SJSA1 (cell line): ENCODE measurements around the gene SMG6. TPM values are rescaled to one million over a fixed set of nuclear protein-coding genes. Genes with fewer than 3 reads are reported as not detected.
A peak's percentile ranks its signal among the peaks of the same experiment; 100 is the strongest.

Experiments
- DNase-seq, 2 experiments: peaks; one replicate each; pipeline ENCODE4 v3.0.0-alpha.2; 2015 to 2020; ENCODE audit warnings: low spot score in 2 of 2, low read depth in 1 of 2
- H3K27ac ChIP-seq: fragments of 250-450 bp; sonication (Bioruptor Pico); 2 replicates; pipeline ENCODE4 v1.5.1; 2020; ENCODE audit warnings: mild to moderate bottlenecking, moderate library complexity
- H3K27me3 ChIP-seq: fragments of 250-450 bp; sonication (Bioruptor Pico); replicated peaks from 2 replicates; pipeline ENCODE4 v1.5.1; 2020; ENCODE audit warnings: mild to moderate bottlenecking, moderate library complexity
- H3K36me3 ChIP-seq: fragments of 250-450 bp; sonication (Bioruptor Pico); 2 replicates; pipeline ENCODE4 v1.5.1; 2020; ENCODE audit warnings: mild to moderate bottlenecking
- H3K4me1 ChIP-seq: fragments of 250-450 bp; sonication (Bioruptor Pico); replicated peaks from 2 replicates; pipeline ENCODE4 v1.6.1; 2021; ENCODE audit warnings: mild to moderate bottlenecking
- H3K4me3 ChIP-seq: fragments of 250-450 bp; sonication (Bioruptor Pico); 2 replicates; pipeline ENCODE4 v1.5.1; 2020; ENCODE audit warnings: mild to moderate bottlenecking
- H3K9me3 ChIP-seq: fragments of 250-450 bp; sonication (Bioruptor Pico); replicated peaks from 2 replicates; pipeline ENCODE4 v1.5.1; 2020; ENCODE audit warnings: mild to moderate bottlenecking
- total RNA-seq: library from RNA; depleted of rRNA; stranded (reverse); fragments of >200 nt; shearing (Covaris generic); gene quantifications from 2 replicates; pipeline ENCODE4 v1.2.3, GENCODE V29; 2014

SMG6 gene
- total RNA-seq, 1 experiment from 2014 or later = 23.9 TPM

- DNase-seq = no peak
Observed at GRCh38 chr17:2028234-2028614, 275.4 kb downstream of the SMG6 start.

DNA sequence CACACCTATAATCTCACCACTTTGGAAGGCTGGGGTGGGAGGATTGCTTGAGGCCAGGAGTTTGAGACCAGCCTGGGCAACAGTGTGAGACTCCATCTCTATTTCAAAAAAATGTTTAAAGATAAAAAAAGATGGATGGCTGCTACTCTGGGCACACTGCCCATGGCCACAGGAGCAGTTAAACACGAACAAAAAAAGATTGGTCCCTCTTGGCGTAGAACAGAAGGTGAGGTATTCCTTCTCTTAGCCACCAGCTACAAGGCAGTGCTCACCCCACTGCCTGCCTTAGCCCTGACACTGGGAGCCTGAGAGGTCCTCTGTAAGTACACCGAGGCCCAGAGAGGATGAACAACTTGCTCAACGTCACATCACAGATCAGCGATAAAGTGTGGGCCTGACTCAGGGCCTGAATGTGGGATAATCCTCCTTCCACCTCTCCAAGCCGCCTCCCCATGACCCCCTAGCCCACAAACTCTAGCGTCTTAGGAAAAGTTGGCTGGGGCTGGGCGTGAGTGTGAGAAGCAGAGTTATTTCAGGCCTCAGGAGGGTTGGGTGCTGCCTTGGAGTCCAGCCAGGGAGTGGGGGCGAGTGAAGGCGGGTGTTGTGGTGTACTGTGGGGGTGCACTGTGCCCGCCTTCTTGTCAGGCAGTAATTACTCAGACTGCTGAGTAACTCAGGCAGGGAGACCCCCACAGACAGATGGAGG, 275.9 kb downstream of the SMG6 start:
- Histone ChIP-seq H3K4me1 (peaks cover 35% of the 10 kb centered on the region), H3K9me3 (no peaks in the 10 kb centered on the region; the same call in 1 of the 2 replicates), H3K27ac (no peak overlapping the region), H3K27me3 (peaks cover 37% of the 10 kb centered on the region), H3K36me3 (peaks cover 3% of the 10 kb centered on the region), H3K4me3 (no peak overlapping the region)
- DNase-seq = no peak

More at GRCh38 chr17:2028234-2028614, 275.4 kb downstream of the SMG6 start:
- H3K9me3 ChIP-seq = no peaks in the 10 kb centered on the region; the same call in 1 of the 2 replicates
- no peak overlapping the region for H3K27ac ChIP-seq
- peaks cover 32% of the 10 kb centered on the region for H3K27me3 ChIP-seq
- H3K4me1 ChIP-seq = peaks cover 35% of the 10 kb centered on the region
- no peak overlapping the region for H3K4me3 ChIP-seq
- H3K36me3 ChIP-seq = peaks cover 3% of the 10 kb centered on the region

- H3K27ac ChIP-seq = no peak overlapping the region
- H3K4me3 ChIP-seq = peak overlapping the region; percentile 19
- H3K4me1 ChIP-seq = peaks cover 31% of the 10 kb centered on the region
- peaks cover 3% of the 10 kb centered on the region for H3K36me3 ChIP-seq
- H3K9me3 ChIP-seq = no peaks in the 10 kb centered on the region; the same call in 1 of the 2 replicates
- H3K27me3 ChIP-seq = peaks cover 45% of the 10 kb centered on the region
- DNase-seq = peak; percentile 24 to 68
Observed at GRCh38 chr17:2025622-2026309, 277.8 kb downstream of the SMG6 start.

DNA sequence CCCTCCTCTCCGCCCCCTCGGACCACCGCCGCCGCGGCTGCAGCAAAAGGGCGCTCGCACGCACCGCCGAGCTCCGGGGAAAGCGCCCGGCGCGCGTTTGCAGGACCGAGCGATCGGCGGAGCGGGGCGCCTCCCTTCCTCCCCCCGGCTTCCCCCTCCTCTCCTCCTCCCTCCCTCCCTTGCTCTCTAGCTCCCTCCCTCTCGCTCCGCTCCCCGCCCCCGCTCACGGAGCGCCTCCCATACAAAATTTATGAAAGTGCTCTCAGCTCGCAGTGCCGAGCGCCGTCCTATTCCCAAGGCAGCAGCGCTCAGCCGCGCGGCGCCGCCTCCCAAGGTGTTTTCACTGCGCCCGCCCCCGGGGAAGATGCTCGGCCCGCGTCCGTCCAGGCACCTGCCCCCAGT, 278.4 kb downstream of the SMG6 start, which contains the start of gene RTN4RL1:
Gene RTN4RL1 (minus strand): TSS at position 115 of the 402 bp plus-strand sequence. CDS start 469 bp downstream, outside the sequence.
- Histone ChIP-seq H3K4me3 (peak within 1 kb of the TSS; percentile 19), H3K9me3 (no peaks in the 10 kb centered on the region; the same call in 1 of the 2 replicates), H3K27me3 (peaks cover 50% of the 10 kb centered on the region), H3K36me3 (peaks cover 3% of the 10 kb centered on the region), H3K27ac (no peak within 1 kb of the TSS), H3K4me1 (peaks cover 30% of the 10 kb centered on the region)
- no peak for DNase-seq

DNA sequence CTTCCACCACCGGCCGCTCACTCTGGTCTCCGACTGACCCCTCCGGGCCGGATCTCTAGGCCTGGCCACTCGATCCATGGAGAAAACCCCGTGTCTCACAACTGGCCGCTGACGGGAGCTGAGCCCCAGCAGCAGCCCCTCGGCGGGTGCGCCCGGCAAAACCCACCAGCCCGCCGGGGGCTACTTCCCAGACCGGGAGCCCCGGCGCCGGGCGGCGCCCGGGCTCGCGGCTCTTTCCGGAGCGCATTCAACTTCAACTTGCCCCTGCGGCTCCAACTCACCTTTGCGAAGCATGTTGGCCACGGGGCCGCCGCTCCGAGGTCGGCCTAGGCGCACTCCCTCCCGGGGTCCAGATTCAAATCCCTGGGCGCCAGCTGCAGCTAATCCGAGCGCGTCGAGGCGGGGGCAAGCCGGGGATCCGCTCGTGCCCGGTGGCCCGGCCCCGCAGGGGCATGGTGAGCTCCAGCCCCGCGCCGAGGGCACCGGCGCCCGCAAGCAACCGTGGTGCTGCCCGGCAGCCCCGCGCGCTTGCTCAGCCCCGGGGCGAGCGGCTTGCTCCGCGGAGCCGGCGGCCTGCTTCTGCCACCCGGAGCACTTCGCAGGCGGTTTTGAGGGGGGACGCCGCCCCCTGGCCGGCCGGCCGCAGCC, 278.9 kb downstream of the SMG6 start:
- Histone ChIP-seq H3K27me3 (peaks cover 55% of the 10 kb centered on the region), H3K4me1 (peaks cover 29% of the 10 kb centered on the region), H3K36me3 (no peaks in the 10 kb centered on the region), H3K9me3 (no peaks in the 10 kb centered on the region; the same call in 1 of the 2 replicates), H3K4me3 (peak overlapping the region; percentile 19), H3K27ac (no peak overlapping the region)
- DNase-seq = no peak

DNA sequence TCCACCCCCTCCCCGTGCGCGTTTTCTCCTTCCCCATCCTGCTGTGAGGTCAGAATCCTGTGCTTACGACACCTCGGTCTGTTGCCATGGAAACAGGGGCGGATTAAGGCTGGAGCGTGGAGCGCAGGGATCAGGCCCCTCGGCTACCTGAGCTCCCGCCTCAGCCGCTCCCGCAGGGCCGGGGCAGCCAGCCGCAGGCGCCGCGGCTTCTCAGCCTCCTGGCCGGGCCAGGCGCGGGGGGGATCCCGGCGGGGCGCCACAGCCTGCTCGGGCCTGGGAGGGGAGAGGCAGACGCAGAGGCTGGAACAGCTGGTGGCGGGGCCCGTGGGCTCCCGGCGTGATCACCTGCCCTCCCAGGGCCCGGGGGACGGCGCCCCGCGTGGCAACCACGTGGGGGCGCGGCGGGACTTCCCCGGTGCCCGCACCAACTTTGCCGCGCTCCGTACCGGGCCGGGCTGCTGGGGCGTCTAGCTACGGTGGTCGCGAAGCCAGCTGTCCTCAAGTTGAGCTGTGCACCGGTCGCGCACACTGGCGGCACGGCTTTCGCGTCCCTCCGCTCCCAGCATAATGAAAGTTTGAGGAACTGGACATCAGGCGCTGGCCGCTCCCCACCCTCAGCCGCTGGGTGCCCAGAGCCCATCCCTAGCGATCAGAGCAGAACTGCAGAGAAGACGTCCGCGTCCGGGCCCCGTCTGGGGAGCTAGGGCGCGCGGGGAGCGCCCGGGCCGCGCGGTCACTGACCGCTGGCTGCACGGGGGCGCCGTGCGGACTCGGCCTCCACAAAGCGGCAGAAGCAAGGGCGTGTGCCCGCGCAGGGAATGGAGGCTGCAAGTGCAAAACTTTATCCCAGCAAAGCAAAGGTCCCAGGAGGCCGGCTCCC, 279.7 kb downstream of the SMG6 start:
- H3K4me3 ChIP-seq = no peak overlapping the region
- peaks cover 62% of the 10 kb centered on the region for H3K27me3 ChIP-seq
- H3K9me3 ChIP-seq = no peaks in the 10 kb centered on the region; the same call in 1 of the 2 replicates
- no peak overlapping the region for H3K27ac ChIP-seq
- H3K4me1 ChIP-seq = peaks cover 26% of the 10 kb centered on the region
- no peak for DNase-seq
- H3K36me3 ChIP-seq = no peaks in the 10 kb centered on the region

- Histone ChIP-seq H3K4me3 (no peak overlapping the region), H3K36me3 (no peaks in the 10 kb centered on the region), H3K9me3 (no peaks in the 10 kb centered on the region; the same call in 1 of the 2 replicates), H3K4me1 (peaks cover 26% of the 10 kb centered on the region), H3K27ac (no peak overlapping the region), H3K27me3 (peaks cover 69% of the 10 kb centered on the region)
- no peak for DNase-seq
Observed at GRCh38 chr17:2023256-2023655, 280.3 kb downstream of the SMG6 start.

GRCh38 chr17:2022647-2023240, 280.8 kb downstream of the SMG6 start:
- no peak for DNase-seq
- H3K9me3 ChIP-seq = no peaks in the 10 kb centered on the region; the same call in 1 of the 2 replicates
- peaks cover 72% of the 10 kb centered on the region for H3K27me3 ChIP-seq

DNA sequence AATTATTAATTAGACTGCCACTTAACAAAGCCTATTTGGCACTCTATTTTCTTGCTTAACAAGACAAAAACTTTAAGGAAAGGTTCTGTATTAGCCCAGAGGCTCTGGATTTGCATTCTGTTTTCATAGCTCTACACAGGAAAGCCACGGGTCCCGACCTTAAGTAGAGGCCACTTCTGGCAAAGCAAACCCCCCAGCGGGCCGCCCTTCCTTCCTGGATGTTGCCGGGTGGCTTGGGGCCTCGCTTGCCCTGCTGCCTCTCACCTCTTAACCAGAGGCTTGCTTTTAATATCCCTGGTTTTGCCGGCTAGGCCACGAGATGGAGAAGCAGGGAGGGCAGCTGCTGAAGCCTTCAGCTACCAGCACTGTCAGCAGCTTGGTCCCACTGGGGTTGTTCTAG, 282.9 kb downstream of the SMG6 start:
- H3K36me3 ChIP-seq = no peaks in the 10 kb centered on the region
- DNase-seq = no peak
- H3K4me1 ChIP-seq = peaks cover 20% of the 10 kb centered on the region
- H3K4me3 ChIP-seq = no peak overlapping the region
- no peak overlapping the region for H3K27ac ChIP-seq
- H3K9me3 ChIP-seq = no peaks in the 10 kb centered on the region; the same call in 1 of the 2 replicates
- peaks cover 70% of the 10 kb centered on the region for H3K27me3 ChIP-seq

More at GRCh38 chr17:2022647-2023240, 280.8 kb downstream of the SMG6 start:
- Histone ChIP-seq H3K4me3 (no peak overlapping the region), H3K4me1 (peaks cover 26% of the 10 kb centered on the region), H3K27ac (no peak overlapping the region), H3K36me3 (no peaks in the 10 kb centered on the region)

- Histone ChIP-seq H3K27ac (no peak overlapping the region), H3K4me1 (peaks cover 10% of the 10 kb centered on the region), H3K9me3 (no peaks in the 10 kb centered on the region; the same call in 1 of the 2 replicates), H3K27me3 (peaks cover 60% of the 10 kb centered on the region), H3K36me3 (no peaks in the 10 kb centered on the region), H3K4me3 (no peak overlapping the region)
- no peak for DNase-seq
Observed at GRCh38 chr17:2019723-2020122, 283.9 kb downstream of the SMG6 start.

- H3K36me3 ChIP-seq = no peaks in the 10 kb centered on the region
- peaks cover 51% of the 10 kb centered on the region for H3K27me3 ChIP-seq
Observed at GRCh38 chr17:2018716-2019510, 284.7 kb downstream of the SMG6 start.

DNA sequence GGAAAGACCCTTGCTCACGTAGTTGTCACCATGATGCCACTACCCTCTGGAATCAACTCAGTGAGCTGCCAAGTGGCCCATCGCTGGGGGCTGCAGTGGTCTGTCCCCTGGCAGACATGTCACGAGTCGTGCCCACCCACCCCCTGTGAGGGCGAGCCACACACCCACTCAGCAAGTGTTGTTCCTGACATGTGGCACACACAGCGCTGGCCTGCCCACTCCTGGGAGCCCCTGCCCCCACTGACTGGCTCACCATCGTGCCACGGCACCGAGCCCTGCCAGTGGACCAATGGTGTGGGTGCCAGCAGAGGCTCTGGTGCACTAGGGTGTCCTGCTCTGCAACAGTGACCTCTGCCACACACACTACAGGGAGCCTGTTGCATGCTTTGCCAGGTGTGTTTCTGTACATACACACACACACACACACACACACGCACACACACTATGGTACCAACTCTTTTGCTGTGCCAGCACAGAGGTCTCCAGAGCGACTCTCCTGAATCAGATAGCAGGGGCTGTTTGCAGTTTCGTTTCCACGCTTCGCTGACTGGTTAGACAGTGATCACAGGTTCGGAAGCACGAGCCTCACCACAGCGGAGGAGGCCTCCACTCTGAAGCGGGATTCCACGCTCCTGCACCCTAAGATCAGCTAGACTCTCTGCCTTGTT, 286.2 kb downstream of the SMG6 start:
- Histone ChIP-seq H3K36me3 (no peaks in the 10 kb centered on the region), H3K27ac (no peak overlapping the region), H3K9me3 (no peaks in the 10 kb centered on the region), H3K4me3 (no peak overlapping the region), H3K4me1 (no peaks in the 10 kb centered on the region), H3K27me3 (peaks cover 38% of the 10 kb centered on the region)
- DNase-seq = no peak

More at GRCh38 chr17:2018716-2019510, 284.7 kb downstream of the SMG6 start:
- DNase-seq = no peak
- H3K4me1 ChIP-seq = peaks cover 2% of the 10 kb centered on the region
- H3K4me3 ChIP-seq = no peak overlapping the region
- H3K9me3 ChIP-seq = no peaks in the 10 kb centered on the region
- H3K27ac ChIP-seq = no peak overlapping the region
